KOPT-K1 (cell line): Measurements from ENCODE around the gene OGFR.

ENCODE experiments used
- H3K27ac ChIP-seq: fragments of 200-600 bp; sonication (generic); 2 replicates; pipeline ENCODE4 v1.5.1; 2016; ENCODE audit warnings: antibody characterized with exemption, mild to moderate bottlenecking, low read depth, low read length; ENCODE audit not compliant: poor library complexity, severe bottlenecking
- H3K36me3 ChIP-seq: fragments of 200-600 bp; sonication (generic); 2 replicates; pipeline ENCODE4 v1.5.1; 2017; ENCODE audit warnings: antibody characterized with exemption, mild to moderate bottlenecking, low read length, moderate library complexity; ENCODE audit not compliant: insufficient read depth
- H3K9me3 ChIP-seq: fragments of 200-600 bp; sonication (generic); 2 replicates; pipeline ENCODE4 v1.5.1; 2017; ENCODE audit warnings: antibody characterized with exemption, low read length, mild to moderate bottlenecking; ENCODE audit not compliant: insufficient read depth, poor library complexity, severe bottlenecking

OGFR gene

DNA sequence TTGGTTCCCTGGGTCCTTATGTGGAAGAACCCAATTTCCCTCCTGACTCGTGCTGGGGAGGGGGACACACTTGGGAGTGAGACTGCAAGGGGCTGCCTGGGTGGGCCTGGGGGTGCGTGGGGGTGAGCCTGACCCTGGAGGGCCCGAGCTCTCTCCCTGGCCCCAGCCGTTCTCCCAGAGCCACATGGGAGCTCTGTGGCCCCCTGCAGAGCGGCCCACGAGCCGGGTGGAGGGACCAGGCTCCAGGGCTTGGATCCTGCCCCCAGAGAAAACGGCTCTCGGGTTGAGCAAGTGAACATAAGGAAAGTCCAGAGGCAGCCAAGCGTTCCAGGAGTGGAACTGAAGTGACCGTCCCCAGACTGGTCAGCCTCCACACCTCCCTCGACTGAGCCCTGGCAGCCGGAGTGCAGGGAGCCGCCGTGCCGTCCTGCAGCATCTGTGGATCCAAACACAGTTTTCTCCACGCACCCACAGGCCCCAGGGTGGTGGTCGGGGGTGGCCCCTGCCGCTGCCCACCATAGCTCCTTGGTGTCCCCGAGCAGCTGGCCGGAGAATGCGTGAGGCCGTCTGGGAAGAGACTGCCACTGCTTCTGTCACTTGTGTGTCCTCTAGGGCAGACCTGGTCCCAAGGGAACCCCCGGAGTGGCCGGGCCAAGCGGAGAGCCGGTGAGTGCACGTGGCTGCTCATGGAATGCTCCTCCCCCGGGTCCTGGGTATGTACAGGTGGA lies 22.8 kb downstream of the OGFR start:
- Histone ChIP-seq H3K9me3 (no peaks in the 10 kb centered on the region), H3K27ac (no peak overlapping the region), H3K36me3 (no peaks in the 10 kb centered on the region)

DNA sequence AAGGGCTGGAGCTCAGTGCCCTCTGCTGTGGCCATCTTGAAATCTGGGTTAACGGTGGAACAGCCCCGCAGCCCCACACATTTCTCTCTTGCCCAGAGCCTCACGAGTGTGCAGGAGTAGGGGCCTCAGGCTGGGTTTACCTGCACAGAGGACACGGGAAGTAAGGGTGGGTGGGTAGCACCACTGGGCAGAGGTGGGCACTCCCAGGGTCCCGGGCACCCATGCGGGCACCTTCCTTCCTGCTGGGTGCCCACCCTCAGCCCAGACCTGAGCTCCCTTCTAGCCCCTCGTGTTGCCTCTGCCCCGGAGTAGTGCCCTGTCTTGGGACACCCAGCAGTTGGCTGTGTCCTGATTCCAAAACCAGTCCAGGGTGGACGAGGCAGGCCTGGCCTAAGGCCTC lies 23.4 kb downstream of the OGFR start:
- Histone ChIP-seq H3K36me3 (no peaks in the 10 kb centered on the region), H3K9me3 (no peaks in the 10 kb centered on the region), H3K27ac (no peak overlapping the region)

DNA sequence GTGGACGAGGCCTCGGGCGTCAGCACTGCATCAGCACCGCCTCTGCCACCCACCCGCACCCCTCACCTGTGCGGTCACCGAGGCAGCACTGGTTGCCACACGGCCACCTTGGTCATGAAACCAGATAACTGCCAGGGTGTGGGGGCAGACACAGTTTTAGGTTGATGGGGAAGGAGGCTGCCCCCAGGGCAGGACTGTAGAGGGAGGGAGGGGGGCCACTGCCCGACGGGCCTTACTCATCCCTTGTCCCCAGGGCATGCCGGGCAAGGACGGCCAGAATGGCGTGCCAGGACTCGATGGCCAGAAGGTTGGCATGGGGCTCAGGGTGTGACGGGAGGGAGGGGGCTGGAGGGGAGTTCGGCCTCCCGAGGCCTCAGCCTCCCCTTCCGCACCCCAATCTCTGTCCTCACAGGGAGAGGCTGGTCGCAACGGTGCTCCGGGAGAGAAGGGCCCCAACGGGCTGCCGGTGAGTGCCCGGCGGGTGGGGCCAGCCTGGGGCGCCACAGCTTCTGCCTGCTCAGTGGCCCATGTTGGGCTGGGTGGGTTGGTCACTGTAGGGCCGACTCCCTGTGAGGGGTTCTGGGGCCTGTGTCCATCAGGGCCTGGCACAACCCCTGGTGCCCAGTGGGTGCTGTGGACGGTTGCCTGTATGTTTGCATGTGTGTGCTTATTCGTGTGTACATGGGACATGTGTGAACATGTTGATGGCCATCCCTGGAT lies 24.0 kb downstream of the OGFR start:
- H3K9me3 ChIP-seq = no peaks in the 10 kb centered on the region
- no peaks in the 10 kb centered on the region for H3K36me3 ChIP-seq
- no peak overlapping the region for H3K27ac ChIP-seq

DNA sequence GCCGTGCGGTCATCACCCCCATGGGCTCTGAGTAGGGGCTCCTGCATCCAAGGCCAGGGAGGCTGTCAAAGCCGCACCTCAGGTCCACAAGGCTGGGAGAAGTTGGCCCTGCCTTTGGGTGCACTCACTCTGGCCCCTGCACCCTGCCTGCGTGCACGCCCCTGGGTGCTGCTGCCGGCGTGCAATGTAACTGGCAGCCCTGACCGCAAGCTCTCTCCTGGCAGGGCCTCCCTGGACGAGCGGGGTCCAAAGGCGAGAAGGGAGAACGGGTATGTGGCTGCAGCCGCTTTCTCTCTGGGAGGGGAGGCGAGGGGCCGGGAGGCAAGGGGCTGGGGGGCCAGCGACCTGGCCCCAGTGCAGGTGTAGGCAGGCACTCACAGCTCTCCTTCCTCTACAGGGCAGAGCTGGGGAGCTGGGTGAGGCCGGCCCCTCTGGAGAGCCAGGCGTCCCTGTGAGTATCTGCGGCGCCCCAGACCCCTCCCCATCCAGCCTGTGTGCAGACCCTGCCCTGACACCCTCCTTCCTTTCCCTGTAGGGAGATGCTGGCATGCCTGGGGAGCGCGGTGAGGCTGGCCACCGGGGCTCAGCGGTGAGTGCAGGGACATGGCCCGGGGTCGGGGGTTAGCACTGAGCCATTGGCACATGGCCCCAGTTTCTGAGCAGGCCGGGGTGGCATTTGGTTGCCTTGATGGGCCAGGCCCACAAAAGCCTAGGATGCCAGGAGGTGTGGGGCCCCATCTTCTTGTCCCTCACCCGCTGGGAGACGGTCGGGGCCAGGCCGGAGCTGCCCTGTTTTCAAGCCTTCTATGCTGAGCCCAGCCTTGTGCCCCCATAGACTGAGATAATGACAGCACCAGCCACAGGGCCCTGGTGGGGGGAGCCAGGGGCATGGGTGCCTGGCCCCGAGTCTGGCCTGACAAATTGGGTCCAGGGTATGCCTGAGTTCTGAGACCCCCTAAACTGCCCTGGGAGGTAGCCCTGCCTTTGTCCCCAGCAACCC lies 24.9 kb downstream of the OGFR start:
- Histone ChIP-seq H3K36me3 (no peaks in the 10 kb centered on the region), H3K27ac (no peak overlapping the region), H3K9me3 (no peaks in the 10 kb centered on the region)

DNA sequence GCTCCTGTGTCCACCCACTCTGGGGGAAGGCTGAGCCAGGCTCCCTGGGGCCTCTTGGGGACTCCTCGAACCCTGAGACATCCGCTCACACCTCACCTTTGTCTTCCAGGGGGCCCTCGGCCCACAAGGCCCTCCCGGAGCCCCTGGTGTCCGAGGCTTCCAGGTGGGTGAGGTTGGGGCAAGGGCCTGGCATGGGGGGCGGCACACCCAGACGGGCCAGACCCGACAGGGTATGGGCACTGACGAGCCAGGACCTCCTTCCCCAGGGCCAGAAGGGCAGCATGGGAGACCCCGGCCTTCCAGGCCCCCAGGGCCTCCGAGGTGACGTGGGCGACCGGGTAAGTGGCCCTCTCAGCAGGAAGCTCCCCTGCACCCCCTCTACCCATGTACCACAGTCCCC lies 25.6 kb downstream of the OGFR start:
- H3K9me3 ChIP-seq = no peaks in the 10 kb centered on the region

DNA sequence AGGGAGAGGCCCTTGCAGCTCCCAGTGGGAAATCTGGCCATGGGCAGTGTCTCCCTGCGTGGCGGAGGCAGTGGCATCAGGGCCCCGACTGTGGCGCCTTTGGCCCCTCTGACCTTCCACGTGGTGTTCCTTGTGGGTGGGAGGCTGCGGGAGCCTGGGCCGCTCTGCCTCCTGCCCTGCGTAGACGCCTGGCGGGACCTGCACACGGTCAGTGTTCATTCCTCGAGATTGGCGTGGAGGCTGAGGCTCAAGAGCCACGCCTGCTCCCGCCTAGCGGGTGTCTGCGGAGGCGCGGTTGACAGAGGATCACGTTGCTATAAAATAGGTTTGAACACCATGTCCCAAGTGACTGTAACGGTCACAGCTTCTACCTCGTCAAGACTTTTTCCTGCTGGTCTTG lies 26.2 kb downstream of the OGFR start:
- H3K9me3 ChIP-seq = no peaks in the 10 kb centered on the region
- H3K27ac ChIP-seq = no peak overlapping the region
- no peaks in the 10 kb centered on the region for H3K36me3 ChIP-seq

More for the DNA sequence above, 25.6 kb downstream of the OGFR start:
- no peak overlapping the region for H3K27ac ChIP-seq
- no peaks in the 10 kb centered on the region for H3K36me3 ChIP-seq

DNA sequence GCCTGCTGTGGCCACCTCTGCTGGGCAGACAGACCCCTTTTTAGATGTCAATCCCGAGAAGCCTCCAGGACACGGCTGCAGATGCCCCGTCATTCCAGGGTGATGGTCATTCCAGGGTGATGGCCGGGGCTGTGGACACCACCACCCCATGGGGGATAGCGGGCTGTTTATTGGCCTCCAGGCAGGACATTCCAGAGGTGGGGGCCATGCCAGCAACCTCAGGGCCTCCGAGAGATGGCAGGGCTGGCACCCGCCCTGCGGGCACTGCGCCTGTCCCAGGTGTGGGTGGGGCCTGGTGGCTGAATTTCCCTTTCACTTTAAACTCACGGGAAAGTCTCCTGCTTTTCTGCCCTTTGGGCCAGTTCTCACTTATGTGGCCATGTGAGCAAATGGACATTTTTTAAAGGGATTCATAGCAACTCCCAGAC lies 26.7 kb downstream of the OGFR start:
- H3K27ac ChIP-seq = no peak overlapping the region
- H3K9me3 ChIP-seq = no peaks in the 10 kb centered on the region
- H3K36me3 ChIP-seq = no peaks in the 10 kb centered on the region

DNA sequence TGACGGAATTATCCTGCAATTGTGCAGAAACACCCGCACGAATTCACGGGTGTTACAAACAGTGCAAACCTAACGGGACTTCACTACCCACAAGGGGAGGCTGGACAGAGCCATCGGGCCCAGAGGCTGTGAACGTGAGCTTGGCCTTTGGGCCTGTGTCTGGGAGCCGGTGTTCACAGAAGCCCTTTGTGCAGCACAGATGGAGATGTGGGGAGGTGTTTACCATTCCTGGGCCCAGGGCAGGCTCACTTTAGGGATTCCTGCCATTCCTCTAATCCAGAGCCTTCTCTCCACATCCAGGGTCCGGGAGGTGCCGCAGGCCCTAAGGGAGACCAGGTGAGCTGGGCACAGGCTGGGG lies 27.2 kb downstream of the OGFR start:
- Histone ChIP-seq H3K9me3 (no peaks in the 10 kb centered on the region), H3K27ac (no peak overlapping the region), H3K36me3 (no peaks in the 10 kb centered on the region)

DNA sequence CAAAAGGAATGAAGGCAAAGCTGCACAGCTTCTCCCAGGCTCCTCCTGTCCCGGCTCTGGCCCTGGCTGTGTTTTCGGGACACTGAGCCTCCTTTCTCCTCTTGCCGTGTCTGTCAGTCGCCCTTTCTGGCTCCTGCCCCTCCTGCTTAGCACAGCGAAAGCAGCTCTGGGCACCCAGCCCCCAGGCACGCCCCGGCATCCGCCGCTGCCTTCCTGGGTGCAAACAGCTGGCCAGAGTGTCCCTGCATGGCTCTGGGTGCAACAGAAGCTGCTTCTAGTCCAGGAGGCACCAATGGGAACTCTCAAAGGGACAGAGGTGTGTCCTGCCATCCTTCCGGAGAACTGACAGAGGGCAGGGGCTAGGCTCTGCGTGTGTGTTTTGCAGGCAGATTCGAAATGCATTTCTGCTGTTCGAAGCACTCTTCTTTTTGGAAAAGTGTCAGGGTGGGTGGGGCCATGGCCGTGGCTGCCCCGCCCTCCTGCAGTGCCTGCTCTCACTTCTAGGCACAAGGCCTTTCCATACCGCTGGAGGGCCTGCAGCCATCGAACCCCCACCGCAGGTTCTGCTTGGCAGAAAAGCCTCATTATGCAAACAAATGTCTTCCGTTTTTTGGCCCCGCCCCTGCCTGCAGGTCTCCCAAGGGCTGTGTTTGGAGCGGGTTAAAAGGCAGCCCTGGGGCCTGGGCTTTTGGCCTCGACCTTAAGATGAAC lies 27.7 kb downstream of the OGFR start:
- Histone ChIP-seq H3K36me3 (no peaks in the 10 kb centered on the region), H3K27ac (no peak overlapping the region), H3K9me3 (no peaks in the 10 kb centered on the region)

DNA sequence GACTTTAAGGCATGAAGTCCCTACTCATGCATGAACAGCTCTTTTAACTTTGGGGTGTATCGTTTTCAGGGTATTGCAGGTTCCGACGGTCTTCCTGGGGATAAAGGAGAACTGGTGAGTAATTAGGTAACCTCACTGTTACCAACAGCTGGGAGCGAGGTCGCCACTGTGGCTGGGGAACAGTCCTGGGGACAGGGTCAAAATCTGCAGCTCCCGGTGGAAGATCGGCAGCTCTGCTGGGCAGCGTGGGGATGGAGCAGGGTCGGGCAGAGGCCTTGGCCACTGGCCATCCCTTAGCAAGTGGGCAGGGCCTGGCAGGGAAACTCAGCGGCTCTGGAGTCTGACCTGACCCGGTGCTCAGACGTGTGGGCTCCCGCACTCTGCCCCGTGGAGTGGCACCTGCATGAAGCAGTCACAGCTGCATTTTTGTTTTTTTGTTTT lies 28.3 kb downstream of the OGFR start:
- Histone ChIP-seq H3K9me3 (no peaks in the 10 kb centered on the region), H3K36me3 (no peaks in the 10 kb centered on the region), H3K27ac (no peak overlapping the region)

DNA sequence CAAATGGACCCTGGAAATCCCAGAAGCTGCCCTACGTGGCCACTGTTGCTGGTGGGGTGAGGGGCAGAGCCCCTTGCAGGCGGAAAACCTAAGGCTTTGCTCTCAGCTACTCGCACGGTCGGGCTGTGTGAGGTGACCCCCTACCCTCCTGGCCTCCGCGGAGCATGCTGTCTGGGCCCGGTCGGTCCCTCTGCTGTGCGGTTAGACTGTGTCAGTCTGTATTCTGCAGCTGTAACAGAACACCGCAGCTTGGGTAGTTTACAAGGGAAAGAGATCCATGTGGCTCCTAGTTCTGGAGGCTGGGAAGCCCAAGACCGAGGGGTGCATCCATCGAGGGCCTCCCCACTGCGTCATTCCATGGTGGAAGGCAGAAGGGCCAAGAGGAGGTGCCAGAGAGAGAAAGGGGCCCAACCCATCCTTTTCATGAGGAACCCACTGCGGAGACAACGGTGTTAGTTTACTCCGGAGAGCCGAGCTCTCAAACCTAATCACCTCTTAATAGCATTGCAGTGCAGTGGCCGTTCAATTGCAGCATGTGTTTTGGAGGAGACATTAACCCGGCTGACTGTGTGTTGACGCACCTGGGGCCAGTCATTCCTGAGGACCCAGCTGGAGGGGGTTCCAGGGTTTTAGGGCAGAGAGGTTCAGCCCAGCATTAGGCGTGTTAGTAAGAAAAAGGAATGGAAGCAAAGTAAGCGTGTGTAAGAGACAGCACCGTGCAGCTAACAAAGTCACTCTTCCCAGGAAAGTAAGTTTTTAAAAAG lies 30.5 kb downstream of the OGFR start:
- H3K27ac ChIP-seq = no peak overlapping the region
- no peaks in the 10 kb centered on the region for H3K36me3 ChIP-seq
- H3K9me3 ChIP-seq = no peaks in the 10 kb centered on the region

DNA sequence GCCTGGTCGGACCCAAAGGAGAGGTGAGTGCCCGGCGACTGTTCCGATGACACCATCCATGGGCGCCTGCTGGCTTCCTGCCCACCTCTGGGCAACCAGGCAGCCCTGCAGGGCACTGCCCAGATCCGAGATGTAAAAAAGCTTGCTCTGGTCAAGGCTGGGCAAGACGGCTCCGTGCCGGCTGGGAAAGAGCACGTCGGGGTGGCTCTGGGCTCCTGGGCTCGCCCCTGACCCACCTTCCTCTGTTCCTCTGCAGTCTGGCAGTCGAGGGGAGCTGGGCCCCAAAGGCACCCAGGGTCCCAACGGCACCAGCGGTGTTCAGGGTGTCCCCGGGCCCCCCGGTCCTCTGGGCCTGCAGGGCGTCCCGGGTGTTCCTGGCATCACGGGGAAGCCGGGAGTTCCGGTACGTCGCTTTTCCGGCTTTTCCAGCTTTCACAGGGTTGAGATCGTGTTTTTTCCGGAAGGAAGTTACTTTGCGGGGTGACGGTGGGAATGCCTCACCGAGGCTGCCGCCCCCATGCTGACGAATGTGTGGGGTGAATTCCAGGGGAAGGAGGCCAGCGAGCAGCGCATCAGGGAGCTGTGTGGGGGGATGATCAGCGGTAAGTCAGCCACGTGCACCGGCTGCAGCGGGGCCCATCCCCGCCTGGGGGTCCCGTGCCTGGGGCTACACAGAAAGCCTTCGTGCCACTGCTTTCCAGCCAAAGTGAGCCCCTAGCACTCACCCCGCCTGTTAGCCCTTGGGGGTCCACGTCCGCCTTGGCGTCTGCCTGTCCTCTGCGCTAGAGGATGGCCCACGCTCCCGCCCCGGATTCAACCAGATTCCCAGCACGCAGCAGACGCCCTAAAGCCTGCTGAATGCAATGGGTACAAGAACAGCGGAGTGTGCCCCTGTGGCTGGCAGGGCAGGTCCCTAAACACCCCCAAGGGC lies 31.6 kb downstream of the OGFR start:
- Histone ChIP-seq H3K36me3 (peaks cover 4% of the 10 kb centered on the region; the same call in 1 of the 2 replicates), H3K9me3 (no peaks in the 10 kb centered on the region), H3K27ac (no peak overlapping the region)

DNA sequence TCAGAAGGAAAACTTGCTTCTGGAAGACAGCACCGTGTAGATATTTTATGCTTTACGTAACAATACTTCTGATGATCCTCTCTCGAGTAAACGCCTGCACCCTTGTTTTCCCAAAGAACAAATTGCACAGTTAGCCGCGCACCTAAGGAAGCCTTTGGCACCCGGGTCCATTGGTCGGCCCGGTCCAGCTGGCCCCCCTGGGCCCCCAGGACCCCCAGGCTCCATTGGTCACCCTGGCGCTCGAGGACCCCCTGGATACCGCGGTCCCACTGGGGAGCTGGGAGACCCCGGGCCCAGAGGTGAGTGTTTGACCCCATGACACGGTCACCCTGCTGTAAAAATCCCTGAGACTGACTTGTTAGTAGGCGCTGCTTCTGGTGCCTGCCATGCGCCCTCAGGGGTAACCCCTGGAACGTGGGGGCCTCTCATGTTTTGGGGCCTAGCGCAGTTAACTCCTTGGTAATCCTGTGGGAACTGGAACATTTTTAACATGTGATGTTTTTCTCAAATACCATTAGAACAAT lies 32.4 kb downstream of the OGFR start:
- Histone ChIP-seq H3K36me3 (peaks cover 5% of the 10 kb centered on the region; the same call in 1 of the 2 replicates), H3K27ac (no peak overlapping the region), H3K9me3 (no peaks in the 10 kb centered on the region)
